H7 (cell line): ENCODE measurements around the gene PDS5B. TPM values are rescaled to one million over a fixed set of nuclear protein-coding genes. Genes with fewer than 3 reads are reported as not detected.

Experiments used
- DNase-seq: peaks from one replicate; pipeline ENCODE4 v3.0.0; 2012
- H3K27me3 ChIP-seq: 2 replicates; pipeline ENCODE4 v1.6.0; 2011; ENCODE audit warnings: mild to moderate bottlenecking, low read length; ENCODE audit not compliant: control insufficient read depth, insufficient read depth
- H3K36me3 ChIP-seq: replicated peaks from 2 replicates; pipeline ENCODE4 v1.5.1; 2011; ENCODE audit warnings: low read length; ENCODE audit not compliant: control insufficient read depth, insufficient read depth
- H3K4me3 ChIP-seq: 2 replicates; pipeline ENCODE4 v1.5.1; 2011; ENCODE audit warnings: low read depth, mild to moderate bottlenecking, control low read depth, low read length, moderate library complexity; ENCODE audit not compliant: insufficient read depth
- total RNA-seq: library from RNA; depleted of rRNA; stranded (reverse); fragments of >200 nt; shearing (Covaris generic); gene quantifications from 2 replicates; pipeline ENCODE4 v1.2.3, GENCODE V29; 2014

Gene PDS5B
- total RNA-seq, 1 experiment from 2014 or later, result 14.2 TPM

- DNase-seq, result no peak
- Histone ChIP-seq H3K27me3 (no peaks in the 10 kb centered on the region), H3K4me3 (no peak overlapping the region), H3K36me3 (no peaks in the 10 kb centered on the region)
Observed at GRCh38 chr13:32737679-32738078, 151.4 kb downstream of the PDS5B start.

GRCh38 chr13:32745509-32745908 lies 159.3 kb downstream of the PDS5B start:
- no peak for DNase-seq
- no peak overlapping the region for H3K4me3 ChIP-seq
- H3K36me3 ChIP-seq, result no peaks in the 10 kb centered on the region; the same call in none of the 2 replicates

GRCh38 chr13:32746474-32746873 lies 160.2 kb downstream of the PDS5B start:
- Histone ChIP-seq H3K4me3 (no peak overlapping the region), H3K36me3 (no peaks in the 10 kb centered on the region; the same call in none of the 2 replicates), H3K27me3 (no peaks in the 10 kb centered on the region)
- no peak for DNase-seq

More at GRCh38 chr13:32745509-32745908, 159.3 kb downstream of the PDS5B start:
- no peaks in the 10 kb centered on the region for H3K27me3 ChIP-seq

GRCh38 chr13:32748305-32748704 lies 162.1 kb downstream of the PDS5B start:
- no peak for DNase-seq
- Histone ChIP-seq H3K4me3 (no peak overlapping the region), H3K36me3 (no peaks in the 10 kb centered on the region; the same call in none of the 2 replicates), H3K27me3 (no peaks in the 10 kb centered on the region)

GRCh38 chr13:32751340-32751739 lies 165.1 kb downstream of the PDS5B start:
- H3K27me3 ChIP-seq, result no peaks in the 10 kb centered on the region
- no peaks in the 10 kb centered on the region; the same call in 1 of the 2 replicates for H3K36me3 ChIP-seq
- DNase-seq, result no peak
- H3K4me3 ChIP-seq, result no peak overlapping the region

GRCh38 chr13:32752311-32752710 lies 166.1 kb downstream of the PDS5B start:
- no peak overlapping the region for H3K4me3 ChIP-seq
- no peaks in the 10 kb centered on the region for H3K27me3 ChIP-seq
- DNase-seq, result no peak
- H3K36me3 ChIP-seq, result no peaks in the 10 kb centered on the region

GRCh38 chr13:32752997-32753606 lies 166.8 kb downstream of the PDS5B start:
- Histone ChIP-seq H3K27me3 (no peaks in the 10 kb centered on the region), H3K36me3 (no peaks in the 10 kb centered on the region), H3K4me3 (no peak overlapping the region)
- no peak for DNase-seq

- Histone ChIP-seq H3K36me3 (0 out of 2 replicates have a peak, but pooled peaks cover 1% of the 10 kb centered on the region), H3K27me3 (no peaks in the 10 kb centered on the region), H3K4me3 (no peak overlapping the region)
- DNase-seq, result no peak
Observed at GRCh38 chr13:32754179-32754578, 167.9 kb downstream of the PDS5B start.

- H3K36me3 ChIP-seq, result 0 out of 2 replicates have a peak, but pooled peaks cover 1% of the 10 kb centered on the region
- DNase-seq, result no peak
Observed at GRCh38 chr13:32759152-32759551, 172.9 kb downstream of the PDS5B start.

GRCh38 chr13:32761472-32761871 lies 175.2 kb downstream of the PDS5B start:
- Histone ChIP-seq H3K27me3 (no peaks in the 10 kb centered on the region), H3K36me3 (0 out of 2 replicates have a peak, but pooled peaks cover 1% of the 10 kb centered on the region), H3K4me3 (no peak overlapping the region)
- no peak for DNase-seq

More at GRCh38 chr13:32759152-32759551, 172.9 kb downstream of the PDS5B start:
- no peak overlapping the region for H3K4me3 ChIP-seq
- no peaks in the 10 kb centered on the region for H3K27me3 ChIP-seq

- DNase-seq, result no peak
- no peak overlapping the region for H3K4me3 ChIP-seq
- no peaks in the 10 kb centered on the region; the same call in 1 of the 2 replicates for H3K36me3 ChIP-seq
- no peaks in the 10 kb centered on the region for H3K27me3 ChIP-seq
Observed at GRCh38 chr13:32779119-32779518, 192.9 kb downstream of the PDS5B start.

GRCh38 chr13:32781906-32782305 lies 195.7 kb downstream of the PDS5B start:
- Histone ChIP-seq H3K36me3 (no peaks in the 10 kb centered on the region; the same call in 1 of the 2 replicates), H3K27me3 (no peaks in the 10 kb centered on the region), H3K4me3 (no peak overlapping the region)
- no peak for DNase-seq

GRCh38 chr13:32783067-32783466 lies 196.8 kb downstream of the PDS5B start:
- Histone ChIP-seq H3K36me3 (no peaks in the 10 kb centered on the region; the same call in 1 of the 2 replicates), H3K4me3 (no peak overlapping the region), H3K27me3 (no peaks in the 10 kb centered on the region)
- no peak for DNase-seq

GRCh38 chr13:32790731-32791130 lies 204.5 kb downstream of the PDS5B start:
- no peaks in the 10 kb centered on the region for H3K36me3 ChIP-seq
- no peak for DNase-seq
- H3K4me3 ChIP-seq, result no peak overlapping the region
- no peaks in the 10 kb centered on the region for H3K27me3 ChIP-seq

GRCh38 chr13:32791545-32792172 lies 205.4 kb downstream of the PDS5B start:
- H3K36me3 ChIP-seq, result no peaks in the 10 kb centered on the region
- H3K27me3 ChIP-seq, result no peaks in the 10 kb centered on the region
- no peak overlapping the region for H3K4me3 ChIP-seq
- no peak for DNase-seq
